Prostate gland (tissue), 2 donors: ENCODE data around the gene GSK3A.

Experiments used
- CTCF ChIP-seq, 4 experiments: fragments of 200-600 bp in 2 of 4; fragments of 450-650 bp in 2 of 4; sonication (generic) in 2 of 4; IDR thresholded peaks; 1 replicate in 3 of 4; 2 replicates in 1 of 4; pipeline ENCODE4 v1.5.1; 2016 to 2019; ENCODE audit warnings: antibody characterized with exemption in 4 of 4, mild to moderate bottlenecking in 2 of 4, moderate library complexity in 2 of 4
- POLR2A ChIP-seq: fragments of 450-650 bp; IDR thresholded peaks from one replicate; pipeline ENCODE4 v1.6.1; 2016; ENCODE audit warnings: antibody characterized with exemption, mild to moderate bottlenecking
- POLR2AphosphoS5 ChIP-seq: sonication (generic); formaldehyde crosslinking; IDR thresholded peaks from one replicate; pipeline ENCODE4 v1.6.1; 2017; ENCODE audit warnings: antibody characterized with exemption

GRCh38 chr19:42206871-42207755, 35.3 kb downstream of the GSK3A start:
- TF ChIP-seq POLR2A (no peak), CTCF (IDR thresholded peaks at IDR 0.05) (no peak), POLR2AphosphoS5 (no peak)
